ENCODE results near the gene DDRGK1. TPM values are rescaled to one million over a fixed set of nuclear protein-coding genes. Genes with fewer than 3 reads are reported as not detected.

Gene DDRGK1
- total RNA-seq, 1 experiment from 2014 or later = 81.4 TPM

Other genes with a start within 250 kb of the DDRGK1 start
- gene GNRH2, start 161.1 kb downstream of the DDRGK1 start, total RNA-seq (2014; rRNA removed; shearing (Covaris generic)) = not detected in 2 replicates
- gene MRPS26, start 158.6 kb downstream of the DDRGK1 start, total RNA-seq (2014; rRNA removed; shearing (Covaris generic)) = 78.4 and 82.0 TPM in 2 replicates
- not detected in 2 replicates for gene OXT, start 133.1 kb downstream of the DDRGK1 start, total RNA-seq (2014; rRNA removed; shearing (Covaris generic))
- not detected in 2 replicates for gene AVP, start 120.0 kb downstream of the DDRGK1 start, total RNA-seq (2014; rRNA removed; shearing (Covaris generic))
- gene FASTKD5, start 44.8 kb downstream of the DDRGK1 start, total RNA-seq (2014; rRNA removed; shearing (Covaris generic)) = 33.5 and 37.5 TPM in 2 replicates
- gene UBOX5, start 44.8 kb downstream of the DDRGK1 start, total RNA-seq (2014; rRNA removed; shearing (Covaris generic)) = 2.5 and 2.7 TPM in 2 replicates
- 3.4 and 3.8 TPM in 2 replicates for gene LZTS3, start 31.1 kb downstream of the DDRGK1 start, total RNA-seq (2014; rRNA removed; shearing (Covaris generic))
- 116 TPM in 2 replicates for gene ITPA, start 4.8 kb upstream of the DDRGK1 start, total RNA-seq (2014; rRNA removed; shearing (Covaris generic))
- gene SLC4A11, start 34.5 kb upstream of the DDRGK1 start, total RNA-seq (2014; rRNA removed; shearing (Covaris generic)) = 65.8 and 71.0 TPM in 2 replicates
- gene DNAAF9, start 203.0 kb upstream of the DDRGK1 start, total RNA-seq (2014; rRNA removed; shearing (Covaris generic)) = 10.2 and 11.8 TPM in 2 replicates